Measurements from ENCODE around the gene RASGEF1B.

Gene RASGEF1B

DNA sequence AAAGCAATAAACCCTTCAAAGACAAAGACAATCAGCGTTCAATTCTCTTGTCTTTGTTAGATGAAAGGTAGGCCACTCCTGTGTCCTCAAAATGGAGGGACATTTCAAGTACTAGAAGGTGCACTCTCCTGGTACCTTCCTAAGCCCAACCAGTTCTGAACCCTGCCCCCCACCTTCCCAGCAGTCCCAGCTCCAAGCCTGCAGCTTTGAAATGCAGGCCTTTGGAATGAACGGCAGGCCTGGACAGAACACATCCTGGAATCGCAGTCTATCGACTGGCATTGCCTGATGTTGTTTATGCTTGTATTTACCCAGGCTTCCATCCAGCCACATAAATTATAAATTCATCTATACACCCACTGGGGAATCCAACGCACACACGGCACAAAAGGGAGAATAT lies 47.4 kb downstream of the RASGEF1B start:
- no peaks in the 10 kb centered on the region for H3K36me3 ChIP-seq (ENCODE audit: low read length)
- no peaks in the 10 kb centered on the region for H3K9me3 ChIP-seq (ENCODE audit: insufficient read depth, low read length)
- H3K4me2 ChIP-seq (ENCODE audit: low read depth, low read length, poor library complexity, severe bottlenecking), result no peak overlapping the region
- no peaks in the 10 kb centered on the region for H3K27me3 ChIP-seq (ENCODE audit: low read length)
- no peaks in the 10 kb centered on the region for H3K9me2 ChIP-seq (replicated peaks; ENCODE audit: insufficient read depth, low read length)
- H3K27ac ChIP-seq (ENCODE audit: low read depth, low read length), result no peak overlapping the region
- no peaks in the 10 kb centered on the region for H4K20me1 ChIP-seq (ENCODE audit: low read depth, low read length)
- H3F3A ChIP-seq (ENCODE audit: insufficient read depth), result no peaks in the 10 kb centered on the region
- TF ChIP-seq EZH2phosphoT487 (conservative IDR thresholded peaks at IDR 0.05; ENCODE audit: low read length), result no peak
- TF ChIP-seq, protein P1, sequence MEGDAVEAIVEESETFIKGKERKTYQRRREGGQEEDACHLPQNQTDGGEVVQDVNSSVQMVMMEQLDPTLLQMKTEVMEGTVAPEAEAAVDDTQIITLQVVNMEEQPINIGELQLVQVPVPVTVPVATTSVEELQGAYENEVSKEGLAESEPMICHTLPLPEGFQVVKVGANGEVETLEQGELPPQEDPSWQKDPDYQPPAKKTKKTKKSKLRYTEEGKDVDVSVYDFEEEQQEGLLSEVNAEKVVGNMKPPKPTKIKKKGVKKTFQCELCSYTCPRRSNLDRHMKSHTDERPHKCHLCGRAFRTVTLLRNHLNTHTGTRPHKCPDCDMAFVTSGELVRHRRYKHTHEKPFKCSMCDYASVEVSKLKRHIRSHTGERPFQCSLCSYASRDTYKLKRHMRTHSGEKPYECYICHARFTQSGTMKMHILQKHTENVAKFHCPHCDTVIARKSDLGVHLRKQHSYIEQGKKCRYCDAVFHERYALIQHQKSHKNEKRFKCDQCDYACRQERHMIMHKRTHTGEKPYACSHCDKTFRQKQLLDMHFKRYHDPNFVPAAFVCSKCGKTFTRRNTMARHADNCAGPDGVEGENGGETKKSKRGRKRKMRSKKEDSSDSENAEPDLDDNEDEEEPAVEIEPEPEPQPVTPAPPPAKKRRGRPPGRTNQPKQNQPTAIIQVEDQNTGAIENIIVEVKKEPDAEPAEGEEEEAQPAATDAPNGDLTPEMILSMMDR (IDR thresholded peaks at IDR 0.05; ENCODE audit: insufficient read depth, low read length, poor library complexity, severe bottlenecking), result no peak
- no peak overlapping the region for H2AFZ ChIP-seq (ENCODE audit: low read depth, low read length, severe bottlenecking)
- H3K79me2 ChIP-seq (ENCODE audit: insufficient read depth, low read length), result no peaks in the 10 kb centered on the region
- no peak overlapping the region for H3K9ac ChIP-seq (ENCODE audit: low read length)
- H3K4me3 ChIP-seq (ENCODE audit: insufficient read depth, low read length, poor library complexity, severe bottlenecking), result no peak overlapping the region

DNA sequence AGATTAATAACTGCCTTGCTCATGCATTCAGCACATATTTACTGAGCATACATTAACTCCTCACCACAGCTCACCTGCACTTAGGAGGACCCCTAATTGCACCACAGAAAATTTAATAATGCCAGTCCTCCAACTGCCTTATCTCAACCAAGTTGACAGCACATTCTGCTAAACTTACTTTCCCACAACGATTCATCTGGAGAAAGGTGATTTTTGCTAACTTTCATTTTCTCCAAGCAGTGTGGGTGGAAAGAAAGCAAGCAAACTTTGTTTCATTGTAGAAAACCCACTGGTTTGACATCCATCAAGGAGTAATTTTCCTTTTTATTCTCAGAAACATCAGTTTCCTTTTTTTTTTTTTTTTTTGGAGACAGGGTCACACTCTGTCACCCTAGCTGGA lies 49.1 kb downstream of the RASGEF1B start:
- no peak for TF ChIP-seq EZH2phosphoT487 (conservative IDR thresholded peaks at IDR 0.05; ENCODE audit: low read length)
- TF ChIP-seq, protein P1 (IDR thresholded peaks at IDR 0.05; ENCODE audit: insufficient read depth, low read length, poor library complexity, severe bottlenecking), result no peak
- H3K4me3 ChIP-seq (ENCODE audit: insufficient read depth, low read length, poor library complexity, severe bottlenecking), result no peak overlapping the region
- H4K20me1 ChIP-seq (ENCODE audit: low read depth, low read length), result no peaks in the 10 kb centered on the region
- H3K79me2 ChIP-seq (ENCODE audit: insufficient read depth, low read length), result no peaks in the 10 kb centered on the region
- H3K9me3 ChIP-seq (ENCODE audit: insufficient read depth, low read length), result no peaks in the 10 kb centered on the region
- no peak overlapping the region for H3K9ac ChIP-seq (ENCODE audit: low read length)
- no peak overlapping the region for H3K4me2 ChIP-seq (ENCODE audit: low read depth, low read length, poor library complexity, severe bottlenecking)
- no peaks in the 10 kb centered on the region for H3F3A ChIP-seq (ENCODE audit: insufficient read depth)
- no peak overlapping the region for H2AFZ ChIP-seq (ENCODE audit: low read depth, low read length, severe bottlenecking)
- H3K27ac ChIP-seq (ENCODE audit: low read depth, low read length), result no peak overlapping the region
- H3K36me3 ChIP-seq (ENCODE audit: low read length), result no peaks in the 10 kb centered on the region
- no peaks in the 10 kb centered on the region for H3K27me3 ChIP-seq (ENCODE audit: low read length)
- H3K9me2 ChIP-seq (replicated peaks; ENCODE audit: insufficient read depth, low read length), result no peaks in the 10 kb centered on the region

DNA sequence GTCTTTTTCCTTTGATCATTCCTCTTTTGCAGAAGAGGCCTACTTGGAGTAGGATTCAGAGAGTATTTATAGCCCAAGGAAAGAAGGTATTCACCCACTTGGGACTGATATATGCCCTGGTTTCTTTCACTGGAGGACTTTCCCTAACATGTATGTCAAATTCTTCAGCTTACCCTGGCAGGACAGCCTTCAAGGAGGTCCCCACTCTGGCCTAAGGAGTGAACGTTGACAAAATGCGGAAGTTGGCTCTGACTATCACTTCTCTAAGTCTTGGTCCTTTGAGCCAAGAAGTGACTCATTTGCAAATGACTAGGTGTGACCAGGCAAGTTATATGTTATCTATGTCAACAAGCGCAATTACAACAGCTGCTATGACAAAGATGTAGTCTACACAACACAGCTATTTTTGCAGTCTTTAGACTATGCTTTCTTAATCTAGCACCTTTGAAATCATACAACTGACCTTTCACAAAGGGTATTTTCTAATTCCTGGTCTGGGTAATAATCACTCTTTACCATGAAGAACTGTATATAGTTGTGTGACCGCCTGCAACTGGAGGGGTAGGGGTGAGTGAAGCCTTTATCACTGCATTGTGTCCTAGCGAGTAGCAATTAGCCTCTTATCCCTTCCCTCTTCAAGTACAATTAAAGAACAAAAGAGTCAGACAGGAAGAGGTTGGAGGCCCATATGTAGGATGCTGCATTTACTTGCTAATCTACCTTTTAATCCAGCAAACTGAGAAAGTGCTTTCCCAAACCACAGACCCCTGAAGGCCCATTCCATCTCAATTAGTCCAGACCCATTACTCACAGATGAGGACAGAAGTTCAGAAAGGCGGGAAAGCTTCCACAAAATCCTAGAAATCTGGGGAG lies 50.1 kb downstream of the RASGEF1B start:
- no peaks in the 10 kb centered on the region for H4K20me1 ChIP-seq (ENCODE audit: low read depth, low read length)
- no peak overlapping the region for H3K27ac ChIP-seq (ENCODE audit: low read depth, low read length)
- no peak overlapping the region for H3K9ac ChIP-seq (ENCODE audit: low read length)
- H3K9me3 ChIP-seq (ENCODE audit: insufficient read depth, low read length), result no peaks in the 10 kb centered on the region
- no peaks in the 10 kb centered on the region for H3K9me2 ChIP-seq (replicated peaks; ENCODE audit: insufficient read depth, low read length)
- no peaks in the 10 kb centered on the region for H3F3A ChIP-seq (ENCODE audit: insufficient read depth)
- H3K4me3 ChIP-seq (ENCODE audit: insufficient read depth, low read length, poor library complexity, severe bottlenecking), result no peak overlapping the region
- no peaks in the 10 kb centered on the region for H3K27me3 ChIP-seq (ENCODE audit: low read length)
- no peaks in the 10 kb centered on the region for H3K36me3 ChIP-seq (ENCODE audit: low read length)
- no peaks in the 10 kb centered on the region for H3K79me2 ChIP-seq (ENCODE audit: insufficient read depth, low read length)
- no peak overlapping the region for H3K4me2 ChIP-seq (ENCODE audit: low read depth, low read length, poor library complexity, severe bottlenecking)
- TF ChIP-seq, protein P1 (IDR thresholded peaks at IDR 0.05; ENCODE audit: insufficient read depth, low read length, poor library complexity, severe bottlenecking), result no peak
- no peak overlapping the region for H2AFZ ChIP-seq (ENCODE audit: low read depth, low read length, severe bottlenecking)
